Colon (tissue), 2 donors: ENCODE data around the gene TPD52L1.
"Not testable (repeated sequence)": the region's sequence is repeated elsewhere in the genome, so short reads cannot be mapped to it uniquely, and the experiment has no call there.

Experiments used
- FAIRE-seq: peaks from 2 replicates; lab custom pipeline; 2012; peaks lifted over from hg19 to GRCh38; lab: Jason Lieb, UNC
- donor health status: control.
- donor health status: control.

TPD52L1 gene

GRCh38 chr6:125273965-125274364 lies 120.4 kb downstream of the TPD52L1 start:
- FAIRE-seq: no peak

- FAIRE-seq: no peak
Observed at GRCh38 chr6:125274935-125275334, 121.4 kb downstream of the TPD52L1 start.

- no peak for FAIRE-seq
Observed at GRCh38 chr6:125275779-125276178, 122.2 kb downstream of the TPD52L1 start.

- no peak for FAIRE-seq
Observed at GRCh38 chr6:125277838-125278237, 124.3 kb downstream of the TPD52L1 start.

GRCh38 chr6:125279961-125280360 lies 126.4 kb downstream of the TPD52L1 start:
- no peak for FAIRE-seq

GRCh38 chr6:125280370-125281035 lies 126.9 kb downstream of the TPD52L1 start:
- FAIRE-seq: not testable (repeated sequence)

GRCh38 chr6:125282470-125282869 lies 128.9 kb downstream of the TPD52L1 start:
- FAIRE-seq: not testable (repeated sequence)

GRCh38 chr6:125285353-125285752 lies 131.8 kb downstream of the TPD52L1 start:
- FAIRE-seq: no peak

GRCh38 chr6:125285936-125286335 lies 132.4 kb downstream of the TPD52L1 start:
- no peak for FAIRE-seq

GRCh38 chr6:125287718-125288117 lies 134.1 kb downstream of the TPD52L1 start:
- no peak for FAIRE-seq

- FAIRE-seq: no peak
Observed at GRCh38 chr6:125293587-125293986, 140.0 kb downstream of the TPD52L1 start.

- no peak for FAIRE-seq
Observed at GRCh38 chr6:125294036-125294435, 140.5 kb downstream of the TPD52L1 start.

- no peak for FAIRE-seq
Observed at GRCh38 chr6:125294925-125295324, 141.4 kb downstream of the TPD52L1 start.

GRCh38 chr6:125296471-125296870 lies 142.9 kb downstream of the TPD52L1 start:
- FAIRE-seq: no peak

- FAIRE-seq: no peak
Observed at GRCh38 chr6:125299257-125299656, 145.7 kb downstream of the TPD52L1 start.

- no peak for FAIRE-seq
Observed at GRCh38 chr6:125300992-125301434, 147.4 kb downstream of the TPD52L1 start.

GRCh38 chr6:125301435-125302391 lies 148.1 kb downstream of the TPD52L1 start, which contains the start of gene HDDC2:
HDDC2 (minus strand) TSS chr6:125301967; CDS start chr6:125301932, 35 bp downstream.
- FAIRE-seq: no peak

- FAIRE-seq: no peak
Observed at GRCh38 chr6:125302840-125303511, 149.4 kb downstream of the TPD52L1 start.

GRCh38 chr6:125303512-125303854 lies 149.9 kb downstream of the TPD52L1 start:
- FAIRE-seq: no peak

- no peak for FAIRE-seq
Observed at GRCh38 chr6:125304970-125305660, 151.5 kb downstream of the TPD52L1 start.

GRCh38 chr6:125306756-125307149 lies 153.2 kb downstream of the TPD52L1 start:
- FAIRE-seq: no peak
